ENCODE measurements around the gene IMMP1L.
"Not testable (repeated sequence)": the region's sequence is repeated elsewhere in the genome, so short reads cannot be mapped to it uniquely, and the experiment has no call there.

The IMMP1L gene

GRCh38 chr11:31509429-31510345 is at the start of gene IMMP1L, which contains the start of gene ELP4:
Gene IMMP1L, minus strand, starts transcription at chr11:31509622. Its CDS starts 46,346 bp downstream, at chr11:31463276.
Gene ELP4, plus strand, starts transcription at chr11:31509767. Its CDS starts 18 bp downstream, at chr11:31509785.
- DNase-seq: peak; percentile 97

DNA sequence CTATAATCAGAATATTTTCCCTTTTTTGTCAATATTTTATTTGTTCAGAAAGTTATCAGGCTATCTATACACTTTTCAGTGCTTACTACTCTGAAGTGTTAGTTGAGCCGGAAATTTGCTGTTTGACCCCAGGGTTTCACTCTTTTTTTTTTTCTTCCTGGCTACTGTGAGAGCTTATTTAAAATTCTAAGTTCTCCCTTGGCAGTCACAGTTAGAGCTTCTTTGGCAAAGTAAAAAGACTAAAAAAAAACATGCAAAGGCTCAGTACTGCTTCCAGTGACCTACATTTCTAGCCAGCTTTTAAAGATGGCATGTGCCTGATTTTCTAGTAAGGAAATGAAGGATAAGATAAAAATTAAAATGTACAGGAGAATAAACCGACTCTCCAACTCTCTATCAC is 48.6 kb upstream of the IMMP1L start:
- DNase-seq: no peak

DNA sequence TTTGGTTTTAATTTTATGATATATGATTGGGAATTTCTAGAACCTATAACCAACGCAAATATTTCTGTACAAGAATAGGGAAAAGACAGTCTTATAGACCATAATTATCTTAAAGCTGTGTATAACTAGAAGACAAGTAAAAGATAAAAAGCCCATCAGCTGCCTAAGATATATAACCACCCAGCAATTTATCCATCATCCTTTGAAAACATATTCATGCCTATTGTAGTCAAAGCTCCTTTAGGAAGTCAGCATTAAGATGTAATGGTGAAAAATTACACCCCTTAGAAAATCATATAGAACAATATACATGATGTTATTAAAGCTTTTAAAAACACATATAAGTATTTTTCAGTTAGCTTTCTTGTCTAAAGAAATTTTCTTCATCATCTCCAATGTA is 46.5 kb upstream of the IMMP1L start:
- DNase-seq: no peak

- no peak for DNase-seq
These were observed 33.4 kb upstream of the IMMP1L start for GRCh38 chr11:31542862-31543261.

DNA sequence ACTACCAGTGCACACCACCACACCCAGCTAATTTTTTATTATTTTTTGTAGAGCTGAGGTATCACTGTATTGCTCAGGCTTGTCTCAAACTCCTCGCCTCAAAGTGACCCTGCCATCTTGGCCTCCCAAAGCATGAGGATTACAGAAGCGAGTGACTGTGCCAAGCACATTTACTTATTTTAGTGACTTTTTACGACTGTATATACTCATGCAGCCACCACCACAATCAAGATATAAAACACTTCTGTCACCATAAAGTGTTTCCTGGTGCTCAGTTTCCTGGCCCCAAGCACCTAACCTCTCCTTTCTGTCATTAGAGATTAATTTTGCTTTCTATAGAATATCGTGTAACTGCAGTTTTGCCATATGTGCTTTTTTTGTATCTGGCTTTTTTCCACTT is 26.1 kb upstream of the IMMP1L start:
- no peak for DNase-seq

GRCh38 chr11:31531293-31531692 is 21.9 kb upstream of the IMMP1L start:
- no peak for DNase-seq

DNA sequence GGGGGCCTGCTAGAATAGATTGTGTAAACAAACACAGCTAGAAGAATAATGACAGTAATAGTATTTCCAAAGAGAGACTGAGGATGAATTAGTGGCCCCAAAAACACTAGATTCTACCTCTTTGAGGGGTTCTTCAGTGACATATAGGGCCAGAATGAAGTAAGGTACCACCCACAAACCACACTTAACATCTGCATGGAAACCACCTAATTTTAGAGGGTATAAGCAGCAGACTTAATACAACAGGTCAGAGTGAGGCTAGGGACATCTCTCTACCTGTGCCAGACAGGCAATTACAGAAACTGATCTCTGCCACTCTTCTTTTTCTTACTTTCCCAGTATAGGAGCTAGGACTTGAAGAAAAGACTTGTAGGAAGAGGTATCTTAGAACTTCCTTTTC is 20.3 kb upstream of the IMMP1L start:
- DNase-seq: no peak

GRCh38 chr11:31529189-31529588 is 19.8 kb upstream of the IMMP1L start:
- DNase-seq: no peak

DNA sequence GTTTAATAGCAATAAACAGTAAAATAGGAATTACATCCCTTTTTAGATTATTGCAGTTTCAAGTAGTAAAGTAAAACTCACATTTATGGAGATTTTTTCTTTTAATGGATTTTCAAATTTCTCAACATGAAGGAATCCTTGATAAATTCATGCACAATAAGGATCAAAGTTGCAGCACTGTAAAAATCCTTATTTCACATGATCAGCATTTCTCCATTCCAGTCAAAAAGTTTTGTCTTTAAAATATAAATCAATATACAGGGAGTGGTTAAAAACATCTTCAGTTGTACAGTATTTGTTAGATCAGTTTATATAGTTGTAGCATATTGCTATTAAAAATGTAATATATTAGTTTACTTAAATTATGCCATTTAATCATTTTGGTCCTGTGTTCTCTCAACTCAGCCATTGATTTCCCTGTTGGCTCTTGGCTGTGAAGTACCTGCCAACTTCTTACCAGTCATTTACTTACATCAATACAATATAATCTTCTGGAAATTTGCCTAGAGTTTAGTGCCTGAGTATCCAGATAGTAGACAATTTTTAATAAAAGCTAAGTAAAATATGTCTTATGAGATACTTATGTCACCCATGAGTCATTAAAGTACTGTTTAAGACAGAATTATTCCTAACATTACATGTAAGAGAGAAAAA is 12.2 kb upstream of the IMMP1L start:
- DNase-seq: no peak

- no peak for DNase-seq
These were observed 2.7 kb upstream of the IMMP1L start for GRCh38 chr11:31512117-31512516.

- DNase-seq: no peak
These were observed 382 bp downstream of the IMMP1L start for GRCh38 chr11:31509051-31509428.

- DNase-seq: no peak
These were observed 8.9 kb downstream of the IMMP1L start for GRCh38 chr11:31500560-31500959.

GRCh38 chr11:31499576-31500178 is 9.7 kb downstream of the IMMP1L start:
- DNase-seq: no peak

GRCh38 chr11:31493762-31494161 is 15.7 kb downstream of the IMMP1L start:
- not testable (repeated sequence) for DNase-seq

DNA sequence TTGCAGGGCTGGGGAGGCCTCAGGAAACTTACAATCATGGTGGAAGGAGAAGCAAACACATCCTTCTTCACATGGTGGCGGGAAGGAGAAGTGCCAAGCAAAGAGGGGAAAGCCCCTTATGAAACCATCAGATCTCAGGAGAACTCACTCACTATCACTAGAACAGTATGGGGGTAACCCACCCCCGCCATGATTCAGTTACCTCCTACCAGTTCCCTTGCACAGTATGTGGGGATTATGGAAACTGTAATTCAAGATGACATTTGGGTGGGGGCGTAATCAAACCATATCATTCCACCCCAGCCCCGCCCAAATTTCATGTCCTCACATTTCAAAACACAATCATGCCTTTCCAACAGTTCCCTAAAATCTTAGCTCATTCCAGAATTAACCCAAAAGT is 16.2 kb downstream of the IMMP1L start:
- no peak for DNase-seq

DNA sequence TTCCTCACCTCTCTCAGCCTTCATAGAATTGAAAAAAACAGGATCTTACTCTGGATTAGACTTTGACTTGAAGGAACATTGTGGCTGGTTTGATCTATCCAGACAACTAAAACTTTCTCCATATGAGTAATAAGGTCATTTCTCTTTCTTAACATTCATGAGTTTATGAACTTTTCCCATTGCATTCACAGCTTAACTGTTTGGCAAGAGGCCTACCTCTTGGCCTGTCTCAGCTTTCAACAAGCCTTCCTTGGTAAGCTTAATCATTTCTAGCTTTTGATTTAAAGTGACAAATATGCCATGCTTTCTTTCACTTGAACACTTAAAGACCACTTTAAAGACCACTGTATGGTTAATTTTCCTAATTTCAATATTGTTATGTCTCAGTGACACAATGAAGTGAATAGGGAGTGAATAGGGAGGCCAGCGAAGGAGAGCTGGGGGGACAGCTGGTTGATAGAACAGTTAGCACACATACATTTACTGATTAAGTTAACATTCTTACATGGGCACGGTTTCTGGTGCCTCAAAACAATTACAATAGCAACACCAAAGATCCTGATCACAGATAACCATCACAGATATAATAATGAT is 17.0 kb downstream of the IMMP1L start:
- DNase-seq: no peak

- DNase-seq: peak; percentile 52
These were observed 21.6 kb downstream of the IMMP1L start for GRCh38 chr11:31487848-31488247.

DNA sequence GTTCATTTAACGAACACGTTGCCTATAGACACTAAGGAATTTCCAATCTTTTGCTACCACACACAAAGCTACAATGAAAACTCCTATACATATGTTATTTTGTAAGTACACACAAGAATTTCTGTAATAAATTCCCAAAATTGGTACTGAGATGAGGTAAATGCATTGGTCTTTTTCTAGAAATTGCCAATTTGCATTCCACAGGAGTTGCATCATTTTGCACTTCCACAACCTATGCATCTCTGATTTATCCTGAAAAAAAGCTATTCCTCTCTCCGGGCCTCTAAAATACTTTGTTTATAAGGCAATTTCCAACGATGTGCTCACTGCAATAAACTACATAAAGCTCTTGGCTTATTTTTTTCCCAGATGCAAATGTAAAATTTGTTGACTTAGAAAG is 24.9 kb downstream of the IMMP1L start:
- no peak for DNase-seq

- DNase-seq: no peak
These were observed 28.5 kb downstream of the IMMP1L start for GRCh38 chr11:31480930-31481329.

DNA sequence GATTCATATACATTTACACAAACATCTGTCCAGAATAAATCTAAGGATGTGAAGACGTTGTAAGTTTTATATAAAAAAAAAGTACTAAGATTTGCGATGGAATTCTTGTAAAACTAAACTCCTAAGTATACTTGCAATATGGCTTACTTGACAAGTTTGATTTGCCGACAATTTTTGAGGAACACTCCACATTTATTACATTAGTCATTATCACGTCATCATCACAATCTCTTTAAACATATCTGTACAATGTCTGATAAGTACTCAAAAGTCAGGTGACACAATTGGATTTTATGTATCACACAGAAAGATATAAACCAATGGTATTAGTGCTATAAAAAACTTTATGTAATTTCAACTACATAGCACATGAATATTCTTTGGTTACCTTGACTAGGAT is 30.4 kb downstream of the IMMP1L start:
- no peak for DNase-seq

GRCh38 chr11:31478223-31478590 is 31.2 kb downstream of the IMMP1L start:
- no peak for DNase-seq

DNA sequence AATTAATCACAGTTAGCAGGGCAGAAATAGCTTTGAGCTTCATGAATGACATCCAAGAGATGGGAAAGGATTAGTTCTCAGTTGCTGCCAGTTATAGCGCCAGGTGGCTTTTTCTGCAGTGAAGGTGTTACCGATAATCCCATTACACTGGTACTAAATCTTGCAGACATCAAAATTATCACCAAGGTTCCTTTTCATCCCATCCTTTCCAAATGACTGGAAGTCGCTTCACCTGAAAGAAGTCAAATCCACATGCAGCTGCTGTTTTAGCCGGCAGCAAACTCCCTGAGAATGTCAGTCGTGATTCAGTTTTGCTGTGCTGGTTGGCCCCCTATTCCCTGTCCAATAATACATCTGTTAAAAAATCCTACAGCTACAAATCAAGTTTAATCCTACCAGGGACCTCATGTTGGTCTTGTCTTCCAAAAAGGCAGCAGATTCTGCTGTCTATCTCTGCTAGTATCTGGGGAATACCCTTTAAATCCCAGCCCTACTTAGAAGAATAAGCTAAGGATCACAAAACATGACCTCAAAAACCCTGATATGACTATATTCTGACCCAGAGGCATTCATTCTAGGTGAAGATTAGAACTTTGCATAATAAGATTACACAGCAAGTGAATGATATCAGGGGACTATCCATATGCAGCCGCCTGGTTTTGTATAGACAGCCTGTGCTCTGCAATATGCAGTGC is 31.7 kb downstream of the IMMP1L start:
- DNase-seq: no peak

- no peak for DNase-seq
These were observed 35.3 kb downstream of the IMMP1L start for GRCh38 chr11:31474083-31474482.

Measured in inflammatory macrophage treated with lipopolysaccharide for 4 hours (primary cell).